NCI-H526 (cell line): ENCODE data around the gene MAGEA4.

ENCODE experiments used
- DNase-seq, 2 experiments: peaks; one replicate each; lab custom pipeline; 2025; lab: John Stamatoyannopoulos, UW

The MAGEA4 gene

GRCh38 chrX:151923648-151924047, 11.0 kb downstream of the MAGEA4 start:
- DNase-seq, result no peak

GRCh38 chrX:151929126-151929525, 16.4 kb downstream of the MAGEA4 start:
- DNase-seq, result no peak

GRCh38 chrX:151935358-151935757, 22.7 kb downstream of the MAGEA4 start:
- no peak for DNase-seq

GRCh38 chrX:151938172-151938571, 25.5 kb downstream of the MAGEA4 start:
- no peak for DNase-seq

GRCh38 chrX:151954730-151955129, 42.0 kb downstream of the MAGEA4 start:
- no peak for DNase-seq

GRCh38 chrX:151958101-151958500, 45.4 kb downstream of the MAGEA4 start:
- no peak for DNase-seq

GRCh38 chrX:151962034-151962433, 49.3 kb downstream of the MAGEA4 start:
- DNase-seq, result no peak

GRCh38 chrX:151966236-151966635, 53.5 kb downstream of the MAGEA4 start:
- no peak for DNase-seq

GRCh38 chrX:151970027-151970426, 57.3 kb downstream of the MAGEA4 start:
- DNase-seq, result no peak

- DNase-seq, result no peak
Measured at GRCh38 chrX:151970661-151971060, 58.0 kb downstream of the MAGEA4 start.

- no peak for DNase-seq
Measured at GRCh38 chrX:151973060-151973661, 60.5 kb downstream of the MAGEA4 start.

GRCh38 chrX:151973851-151974335, 61.2 kb downstream of the MAGEA4 start:
- no peak for DNase-seq
